HL-60 (cell line): Measurements from ENCODE around the gene DAND5.

Experiments
- DNase-seq, 2 experiments: peaks; one replicate each; pipeline ENCODE4 v3.0.0-alpha.2; 2010 to 2020; ENCODE audit warnings: low read depth in 1 of 2, low spot score in 1 of 2
- H3K27ac ChIP-seq: fragments of 250-450 bp; sonication (Bioruptor Pico); replicated peaks from 2 replicates; pipeline ENCODE4 v1.5.1; 2020; ENCODE audit warnings: mild to moderate bottlenecking, moderate library complexity
- H3K27me3 ChIP-seq: fragments of 250-450 bp; sonication (Bioruptor Pico); 2 replicates; pipeline ENCODE4 v1.5.1; 2021; ENCODE audit warnings: mild to moderate bottlenecking, moderate library complexity; ENCODE audit not compliant: insufficient read depth, poor library complexity, severe bottlenecking
- H3K4me3 ChIP-seq: replicated peaks from 2 replicates; pipeline ENCODE4 v1.5.1; 2011; ENCODE audit warnings: mild to moderate bottlenecking, control low read depth, low read length; ENCODE audit not compliant: insufficient read depth
- GABPA ChIP-seq: IDR thresholded peaks from 2 replicates; pipeline ENCODE4 v1.6.1; 2012; ENCODE audit warnings: low read depth
- POLR2AphosphoS5 ChIP-seq: IDR thresholded peaks from 2 replicates; pipeline ENCODE4 v1.6.1; 2012; ENCODE audit warnings: low read depth
- SPI1 ChIP-seq: IDR thresholded peaks from 2 replicates; pipeline ENCODE4 v1.6.1; 2012; ENCODE audit warnings: low read depth, mild to moderate bottlenecking, borderline replicate concordance
- TF ChIP-seq, protein P1 (sequence below): IDR thresholded peaks from 2 replicates; pipeline ENCODE4 v1.6.1; 2012; ENCODE audit warnings: low read depth; ENCODE audit not compliant: insufficient replicate concordance
- TF ChIP-seq, protein P2 (sequence below): IDR thresholded peaks from one replicate; pipeline ENCODE4 v1.5.1; 2011; ENCODE audit warnings: low read length, control low read depth, inconsistent platforms; ENCODE audit not compliant: insufficient read depth

The DAND5 gene

DNA sequence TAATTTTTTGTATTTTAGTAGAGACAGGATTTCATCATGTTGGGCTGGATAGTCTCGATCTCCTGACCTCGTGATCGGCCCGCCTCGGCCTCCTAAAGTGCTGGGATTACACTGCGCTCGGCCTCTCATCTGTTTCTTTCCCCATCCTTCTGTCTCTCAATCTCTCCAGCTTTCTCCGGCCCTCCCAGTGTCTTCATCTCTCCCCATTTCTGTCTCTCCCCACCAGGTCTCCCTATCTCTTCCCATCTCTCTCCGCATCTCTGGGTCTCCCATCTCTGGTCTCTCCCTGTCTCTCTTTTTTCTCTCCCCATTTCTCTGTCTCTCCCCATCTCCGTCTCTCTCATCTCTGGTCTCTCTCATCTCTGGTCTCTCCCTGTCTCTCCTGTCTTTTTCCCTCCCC is 13.7 kb downstream of the DAND5 start:
- no peak for TF ChIP-seq SPI1
- no peak for TF ChIP-seq POLR2AphosphoS5
- no peak for TF ChIP-seq GABPA
- TF ChIP-seq, protein P1, sequence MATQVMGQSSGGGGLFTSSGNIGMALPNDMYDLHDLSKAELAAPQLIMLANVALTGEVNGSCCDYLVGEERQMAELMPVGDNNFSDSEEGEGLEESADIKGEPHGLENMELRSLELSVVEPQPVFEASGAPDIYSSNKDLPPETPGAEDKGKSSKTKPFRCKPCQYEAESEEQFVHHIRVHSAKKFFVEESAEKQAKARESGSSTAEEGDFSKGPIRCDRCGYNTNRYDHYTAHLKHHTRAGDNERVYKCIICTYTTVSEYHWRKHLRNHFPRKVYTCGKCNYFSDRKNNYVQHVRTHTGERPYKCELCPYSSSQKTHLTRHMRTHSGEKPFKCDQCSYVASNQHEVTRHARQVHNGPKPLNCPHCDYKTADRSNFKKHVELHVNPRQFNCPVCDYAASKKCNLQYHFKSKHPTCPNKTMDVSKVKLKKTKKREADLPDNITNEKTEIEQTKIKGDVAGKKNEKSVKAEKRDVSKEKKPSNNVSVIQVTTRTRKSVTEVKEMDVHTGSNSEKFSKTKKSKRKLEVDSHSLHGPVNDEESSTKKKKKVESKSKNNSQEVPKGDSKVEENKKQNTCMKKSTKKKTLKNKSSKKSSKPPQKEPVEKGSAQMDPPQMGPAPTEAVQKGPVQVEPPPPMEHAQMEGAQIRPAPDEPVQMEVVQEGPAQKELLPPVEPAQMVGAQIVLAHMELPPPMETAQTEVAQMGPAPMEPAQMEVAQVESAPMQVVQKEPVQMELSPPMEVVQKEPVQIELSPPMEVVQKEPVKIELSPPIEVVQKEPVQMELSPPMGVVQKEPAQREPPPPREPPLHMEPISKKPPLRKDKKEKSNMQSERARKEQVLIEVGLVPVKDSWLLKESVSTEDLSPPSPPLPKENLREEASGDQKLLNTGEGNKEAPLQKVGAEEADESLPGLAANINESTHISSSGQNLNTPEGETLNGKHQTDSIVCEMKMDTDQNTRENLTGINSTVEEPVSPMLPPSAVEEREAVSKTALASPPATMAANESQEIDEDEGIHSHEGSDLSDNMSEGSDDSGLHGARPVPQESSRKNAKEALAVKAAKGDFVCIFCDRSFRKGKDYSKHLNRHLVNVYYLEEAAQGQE: no peak
- TF ChIP-seq, protein P2, sequence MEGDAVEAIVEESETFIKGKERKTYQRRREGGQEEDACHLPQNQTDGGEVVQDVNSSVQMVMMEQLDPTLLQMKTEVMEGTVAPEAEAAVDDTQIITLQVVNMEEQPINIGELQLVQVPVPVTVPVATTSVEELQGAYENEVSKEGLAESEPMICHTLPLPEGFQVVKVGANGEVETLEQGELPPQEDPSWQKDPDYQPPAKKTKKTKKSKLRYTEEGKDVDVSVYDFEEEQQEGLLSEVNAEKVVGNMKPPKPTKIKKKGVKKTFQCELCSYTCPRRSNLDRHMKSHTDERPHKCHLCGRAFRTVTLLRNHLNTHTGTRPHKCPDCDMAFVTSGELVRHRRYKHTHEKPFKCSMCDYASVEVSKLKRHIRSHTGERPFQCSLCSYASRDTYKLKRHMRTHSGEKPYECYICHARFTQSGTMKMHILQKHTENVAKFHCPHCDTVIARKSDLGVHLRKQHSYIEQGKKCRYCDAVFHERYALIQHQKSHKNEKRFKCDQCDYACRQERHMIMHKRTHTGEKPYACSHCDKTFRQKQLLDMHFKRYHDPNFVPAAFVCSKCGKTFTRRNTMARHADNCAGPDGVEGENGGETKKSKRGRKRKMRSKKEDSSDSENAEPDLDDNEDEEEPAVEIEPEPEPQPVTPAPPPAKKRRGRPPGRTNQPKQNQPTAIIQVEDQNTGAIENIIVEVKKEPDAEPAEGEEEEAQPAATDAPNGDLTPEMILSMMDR: no peak
- H3K27ac ChIP-seq: no peak overlapping the region
- DNase-seq: no peak
- peaks cover 11% of the 10 kb centered on the region for H3K27me3 ChIP-seq
- H3K4me3 ChIP-seq: peak overlapping the region; percentile 7; the same call in 1 of the 2 replicates

DNA sequence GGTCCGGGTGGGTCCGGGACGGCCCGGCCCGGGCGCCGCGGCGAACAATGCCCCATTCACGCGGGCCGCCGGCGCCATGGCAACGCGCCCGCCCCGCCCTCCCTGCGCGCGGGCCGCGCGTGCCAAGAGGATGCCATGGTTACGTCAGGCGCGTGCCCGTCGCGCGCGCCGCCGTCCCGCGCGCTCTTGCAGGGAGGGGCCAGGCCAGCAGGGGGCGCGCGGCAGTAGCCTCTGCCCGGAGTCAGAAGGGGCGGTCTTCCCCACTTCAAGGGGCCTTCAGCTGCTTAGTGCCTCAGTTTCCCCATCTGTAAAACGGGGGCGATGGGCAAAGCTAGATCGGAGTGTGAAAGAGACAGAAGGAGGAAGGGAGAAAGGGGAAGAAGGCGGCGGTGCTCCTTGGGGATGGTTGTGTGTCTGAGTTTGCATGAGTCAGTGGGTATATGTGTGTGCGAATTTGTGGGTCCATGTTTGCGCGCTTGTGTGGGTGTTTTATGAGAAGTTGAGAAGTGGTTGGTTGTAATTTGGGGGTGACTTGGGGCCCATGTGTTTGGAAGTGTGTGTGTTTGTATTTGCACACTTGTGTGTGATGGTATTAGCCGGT is 14.3 kb downstream of the DAND5 start:
- peak in 1 of 2 experiments; percentile 58 for DNase-seq
- TF ChIP-seq SPI1 (no peak), POLR2AphosphoS5 (no peak), GABPA (no peak)
- TF ChIP-seq, protein P2: peak; percentile 52
- TF ChIP-seq, protein P1: no peak
- Histone ChIP-seq H3K27me3 (peaks cover 11% of the 10 kb centered on the region), H3K27ac (no peak overlapping the region), H3K4me3 (peak overlapping the region; percentile 7; the same call in 1 of the 2 replicates)

DNA sequence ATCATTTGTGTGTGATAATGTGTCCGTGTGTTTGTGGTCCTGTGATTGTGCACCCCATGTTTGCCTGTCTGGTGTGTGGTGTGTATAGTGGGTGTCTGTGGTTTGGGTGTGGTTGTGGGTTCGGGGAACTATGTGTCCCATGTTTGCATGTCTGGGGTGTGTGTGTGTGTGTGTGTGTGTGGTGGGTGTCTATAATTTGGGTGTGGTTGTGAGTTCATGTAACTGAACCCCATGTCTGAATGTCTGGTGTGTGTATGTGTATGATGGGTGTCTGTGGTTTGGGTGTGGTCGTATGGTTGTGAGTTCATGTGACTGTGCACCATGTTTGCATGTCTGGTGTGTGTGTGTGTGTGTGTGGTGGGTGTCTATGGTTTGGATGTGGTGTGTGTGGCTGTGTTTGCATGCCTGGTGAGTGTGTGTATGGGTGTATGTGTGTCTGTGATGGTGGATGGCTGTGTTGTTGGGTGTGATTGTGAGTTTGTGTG is 14.8 kb downstream of the DAND5 start:
- peaks cover 11% of the 10 kb centered on the region for H3K27me3 ChIP-seq
- H3K27ac ChIP-seq: no peak overlapping the region
- H3K4me3 ChIP-seq: no peak overlapping the region
- no peak for TF ChIP-seq GABPA
- TF ChIP-seq, protein P1: no peak
- TF ChIP-seq, protein P2: no peak
- TF ChIP-seq POLR2AphosphoS5: no peak
- TF ChIP-seq SPI1: no peak
- no peak for DNase-seq
